PC-3 (cell line): Measurements from ENCODE around the gene FSD1L. TPM values are rescaled to one million over a fixed set of nuclear protein-coding genes. Genes with fewer than 3 reads are reported as not detected.

Source experiments
- ATAC-seq: fragments of 200-7000 bp; cut with Tn5 transposase; 2 replicates; pipeline ENCODE4 v1.9.1; 2020; ENCODE audit warnings: mild to moderate bottlenecking, moderate library complexity
- BruUV-seq: library from RNA; stranded (reverse); fragments of 400-500 nt; replicated peaks from 2 replicates; lab custom pipeline; 2021; lab: Mats Ljungman, UMichigan
- CTCF ChIA-PET: fragments of 300-600 bp; sonication (Branson Sonifier 250); formaldehyde crosslinking; loops from one replicate; lab custom pipeline; 2022; ENCODE audit warnings: antibody characterized with exemption; lab: Charles Lee
- POLR2A ChIA-PET: fragments of 300-600 bp; sonication (Branson Sonifier 250); formaldehyde crosslinking; loops from one replicate; lab custom pipeline; 2022; ENCODE audit warnings: antibody characterized with exemption; ENCODE audit not compliant: unreplicated experiment; lab: Charles Lee
- DNase-seq: peaks from one replicate; pipeline ENCODE4 v3.0.0-alpha.2; 2015
- H2AFZ ChIP-seq: fragments of 300-600 bp; sonication (generic); 2 replicates; pipeline ENCODE4 v1.6.0; 2016; ENCODE audit warnings: antibody characterized with exemption, low read length
- H3F3A ChIP-seq: fragments of 300-600 bp; sonication (generic); one replicate; pipeline ENCODE4 v1.6.0; 2017; ENCODE audit warnings: antibody characterized with exemption, low read length, control low read depth, mild to moderate bottlenecking; ENCODE audit not compliant: unreplicated experiment
- H3K27ac ChIP-seq: fragments of 300-600 bp; sonication (generic); 2 replicates; pipeline ENCODE4 v1.5.1; 2016; ENCODE audit warnings: mild to moderate bottlenecking, low read length
- H3K27me3 ChIP-seq: fragments of 300-600 bp; sonication (generic); 2 replicates; pipeline ENCODE4 v1.6.1; 2016; ENCODE audit warnings: low read length, mixed read lengths
- H3K36me3 ChIP-seq: fragments of 300-600 bp; sonication (generic); 2 replicates; pipeline ENCODE4 v1.6.1; 2016; ENCODE audit warnings: low read depth, mixed run types, low read length, mixed read lengths
- H3K4me1 ChIP-seq: fragments of 300-600 bp; sonication (generic); 2 replicates; pipeline ENCODE4 v1.5.1; 2016; ENCODE audit warnings: low read length; ENCODE audit not compliant: insufficient read depth
- H3K4me2 ChIP-seq: fragments of 300-600 bp; sonication (generic); 2 replicates; pipeline ENCODE4 v1.6.0; 2016; ENCODE audit warnings: low read length
- H3K4me3 ChIP-seq: fragments of 300-600 bp; sonication (generic); 2 replicates; pipeline ENCODE4 v1.5.1; 2016; ENCODE audit warnings: mild to moderate bottlenecking, low read length, mixed read lengths
- H3K79me2 ChIP-seq: fragments of 300-600 bp; sonication (generic); 2 replicates; pipeline ENCODE4 v1.6.1; 2017; ENCODE audit warnings: low read length, mixed read lengths
- H3K9ac ChIP-seq: fragments of 300-600 bp; sonication (generic); 2 replicates; pipeline ENCODE4 v1.6.0; 2016; ENCODE audit warnings: mild to moderate bottlenecking, low read length
- H3K9me2 ChIP-seq: fragments of 300-600 bp; sonication (generic); replicated peaks from 2 replicates; pipeline ENCODE4 v1.6.1; 2016; ENCODE audit warnings: mixed run types, low read length, mixed read lengths
- H3K9me3 ChIP-seq: fragments of 300-600 bp; sonication (generic); 2 replicates; pipeline ENCODE4 v1.6.1; 2016; ENCODE audit warnings: low read length, mixed read lengths
- H4K20me1 ChIP-seq: fragments of 300-600 bp; sonication (generic); 2 replicates; pipeline ENCODE4 v1.6.1; 2016; ENCODE audit warnings: low read length, mixed read lengths
- EZH2 ChIP-seq: fragments of 300-600 bp; sonication (generic); IDR thresholded peaks from one replicate; pipeline ENCODE4 v1.6.1; 2017; ENCODE audit warnings: antibody characterized with exemption, mild to moderate bottlenecking, low read length; ENCODE audit not compliant: unreplicated experiment
- EZH2phosphoT487 ChIP-seq: fragments of 300-600 bp; sonication (generic); IDR thresholded peaks from 2 replicates; pipeline ENCODE4 v1.6.1; 2018; ENCODE audit warnings: mild to moderate bottlenecking, antibody characterized with exemption, low read length, borderline replicate concordance
- intact Hi-C: fragments of 100-400 bp; cut with micrococcal nuclease; formaldehyde crosslinking; loops from 2 replicates; pipeline ENCODE4 v1.9.0; 2023
- total RNA-seq: library from RNA; depleted of rRNA; stranded (reverse); fragments of >200 nt; gene quantifications from 2 replicates; pipeline ENCODE4 v1.2.3, GENCODE V29; 2014
- TF ChIP-seq, protein P1 (sequence below): fragments of 300-600 bp; sonication (generic); conservative IDR thresholded peaks from 2 replicates; pipeline ENCODE4 v1.5.1; 2017; ENCODE audit warnings: antibody characterized with exemption, low read depth, mild to moderate bottlenecking, low read length

Gene FSD1L
- total RNA-seq, 1 experiment from 2014 or later, result 1.7 TPM

DNA sequence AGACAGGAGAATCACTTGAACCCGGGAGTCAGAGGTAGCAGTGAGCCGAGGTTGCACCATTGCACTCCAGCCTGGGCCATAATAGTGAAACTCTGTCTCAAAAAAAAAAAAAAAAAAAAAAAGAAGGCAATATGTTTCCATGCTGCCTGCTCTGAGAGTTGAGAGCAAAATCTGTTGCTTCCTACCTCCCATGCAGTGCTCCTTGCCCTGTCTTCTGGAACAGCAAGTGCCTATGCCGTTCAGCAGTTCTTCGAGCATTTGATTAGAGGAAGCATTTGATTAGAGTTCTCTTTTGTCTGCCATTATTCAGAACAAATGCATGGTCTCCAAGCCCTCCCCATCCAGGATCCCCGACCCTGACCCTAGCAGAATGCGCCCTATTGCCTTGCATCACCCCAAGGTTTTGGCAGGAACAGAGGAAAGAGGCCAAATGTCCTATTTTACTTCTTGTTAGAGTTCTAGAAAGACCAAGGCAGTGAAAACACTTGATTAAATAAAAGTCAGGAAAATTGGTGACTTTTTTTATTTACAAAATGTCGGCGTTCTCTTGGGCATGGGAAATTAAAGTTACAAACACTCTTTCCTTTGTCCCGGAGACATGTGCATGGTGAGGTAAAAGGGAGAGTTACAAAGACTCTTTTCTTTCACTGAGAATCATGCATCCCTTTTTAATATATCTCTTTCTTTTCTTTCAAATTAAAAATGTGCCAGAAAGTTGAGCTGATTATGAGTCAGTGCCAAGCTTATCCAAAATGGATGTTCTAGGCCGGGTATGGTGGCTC is 27.8 kb upstream of the FSD1L start:
- no peaks in the 10 kb centered on the region for H3F3A ChIP-seq
- no TSS peak for BruUV-seq

DNA sequence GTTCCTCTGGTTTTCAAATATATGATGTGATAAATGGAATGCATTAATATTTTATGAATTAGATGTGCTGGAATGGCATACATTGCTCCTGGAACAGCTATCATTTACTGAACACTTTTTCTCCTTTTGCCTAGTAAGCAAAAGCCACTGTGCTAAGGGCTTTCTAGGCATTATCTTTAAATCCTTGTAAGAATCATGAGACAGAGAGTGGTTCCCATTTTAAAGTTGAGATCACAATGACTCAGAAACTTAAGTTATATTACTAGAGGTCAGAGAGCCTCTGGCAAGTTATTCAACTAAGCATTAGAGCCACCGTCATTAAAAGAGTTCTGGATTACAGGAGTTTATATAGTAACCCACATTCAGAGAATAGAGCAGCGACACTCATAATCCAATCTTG is 26.7 kb upstream of the FSD1L start:
- ChIA-PET POLR2A (no interaction called here), CTCF (no interaction called here)
- TF ChIP-seq, protein P1, sequence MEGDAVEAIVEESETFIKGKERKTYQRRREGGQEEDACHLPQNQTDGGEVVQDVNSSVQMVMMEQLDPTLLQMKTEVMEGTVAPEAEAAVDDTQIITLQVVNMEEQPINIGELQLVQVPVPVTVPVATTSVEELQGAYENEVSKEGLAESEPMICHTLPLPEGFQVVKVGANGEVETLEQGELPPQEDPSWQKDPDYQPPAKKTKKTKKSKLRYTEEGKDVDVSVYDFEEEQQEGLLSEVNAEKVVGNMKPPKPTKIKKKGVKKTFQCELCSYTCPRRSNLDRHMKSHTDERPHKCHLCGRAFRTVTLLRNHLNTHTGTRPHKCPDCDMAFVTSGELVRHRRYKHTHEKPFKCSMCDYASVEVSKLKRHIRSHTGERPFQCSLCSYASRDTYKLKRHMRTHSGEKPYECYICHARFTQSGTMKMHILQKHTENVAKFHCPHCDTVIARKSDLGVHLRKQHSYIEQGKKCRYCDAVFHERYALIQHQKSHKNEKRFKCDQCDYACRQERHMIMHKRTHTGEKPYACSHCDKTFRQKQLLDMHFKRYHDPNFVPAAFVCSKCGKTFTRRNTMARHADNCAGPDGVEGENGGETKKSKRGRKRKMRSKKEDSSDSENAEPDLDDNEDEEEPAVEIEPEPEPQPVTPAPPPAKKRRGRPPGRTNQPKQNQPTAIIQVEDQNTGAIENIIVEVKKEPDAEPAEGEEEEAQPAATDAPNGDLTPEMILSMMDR, result no peak
- TF ChIP-seq EZH2, result no peak
- no peak for TF ChIP-seq EZH2phosphoT487
- Histone ChIP-seq H3K4me1 (no peaks in the 10 kb centered on the region), H2AFZ (no peak overlapping the region), H3K9me3 (no peaks in the 10 kb centered on the region), H3K4me2 (no peak overlapping the region), H3F3A (no peaks in the 10 kb centered on the region), H3K27me3 (no peaks in the 10 kb centered on the region), H4K20me1 (no peaks in the 10 kb centered on the region), H3K4me3 (no peak overlapping the region), H3K79me2 (no peaks in the 10 kb centered on the region), H3K9me2 (no peaks in the 10 kb centered on the region), H3K36me3 (no peaks in the 10 kb centered on the region), H3K27ac (no peak overlapping the region), H3K9ac (no peak overlapping the region)
- ATAC-seq (no peak), DNase-seq (no peak)
- intact Hi-C loops, result loop anchor here (10.0 kb wide), 1 partner anchor 134 kb away; the partner anchor contains the start of gene FKTN
- BruUV-seq, result no TSS peak

More for the DNA sequence above, 27.8 kb upstream of the FSD1L start:
- intact Hi-C loops, result loop anchor here (10.0 kb wide), 1 partner anchor 135 kb away; the partner anchor contains the start of gene FKTN
- CTCF ChIA-PET, result interaction anchor here (0.6 kb wide), 1 partner anchor 259 kb away, joined by 3 read pairs; no protein-coding TSS in a partner anchor
- no peak overlapping the region for H3K4me2 ChIP-seq
- 0 out of 2 replicates have a peak, but pooled peaks cover 4% of the 10 kb centered on the region for H3K4me1 ChIP-seq
- no peaks in the 10 kb centered on the region for H3K27me3 ChIP-seq
- no peaks in the 10 kb centered on the region for H3K9me2 ChIP-seq
- H3K79me2 ChIP-seq, result no peaks in the 10 kb centered on the region
- H3K27ac ChIP-seq, result no peak overlapping the region
- no peak overlapping the region for H3K4me3 ChIP-seq
- no peak for DNase-seq
- no peaks in the 10 kb centered on the region for H3K9me3 ChIP-seq
- no peak overlapping the region for H3K9ac ChIP-seq
- POLR2A ChIA-PET, result no interaction called here
- TF ChIP-seq EZH2, result no peak
- TF ChIP-seq EZH2phosphoT487, result no peak
- TF ChIP-seq, protein P1, result no peak
- no peak for ATAC-seq
- no peaks in the 10 kb centered on the region for H3K36me3 ChIP-seq
- no peaks in the 10 kb centered on the region for H4K20me1 ChIP-seq
- H2AFZ ChIP-seq, result no peak overlapping the region

DNA sequence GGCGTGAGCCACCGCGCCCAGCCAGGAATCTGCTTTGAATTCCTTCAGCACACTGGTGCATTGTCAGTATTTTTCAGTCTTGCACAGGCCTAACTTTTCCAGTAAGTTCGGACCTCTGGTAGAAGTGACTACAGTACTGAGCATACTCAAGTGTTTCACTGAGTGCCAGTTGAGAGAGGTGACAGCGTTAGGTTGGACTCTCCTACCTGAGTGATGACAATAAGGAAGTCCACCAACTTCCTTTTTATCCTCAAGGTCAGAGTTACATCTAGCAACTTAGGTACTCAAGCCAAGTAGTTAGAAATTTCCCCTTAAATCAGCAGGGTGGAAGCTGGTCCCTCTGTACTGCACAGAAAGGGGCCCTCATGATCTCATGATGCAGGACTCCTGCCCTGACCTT is 26.0 kb upstream of the FSD1L start:
- H4K20me1 ChIP-seq, result no peaks in the 10 kb centered on the region
- no peak overlapping the region for H3K9ac ChIP-seq
- no peaks in the 10 kb centered on the region for H3K9me2 ChIP-seq
- H3K36me3 ChIP-seq, result no peaks in the 10 kb centered on the region
- no peaks in the 10 kb centered on the region for H3K4me1 ChIP-seq
- BruUV-seq, result no TSS peak
- no peaks in the 10 kb centered on the region for H3K27me3 ChIP-seq
- no peak for TF ChIP-seq EZH2
- H3K9me3 ChIP-seq, result no peaks in the 10 kb centered on the region
- ChIA-PET POLR2A (no interaction called here), CTCF (no interaction called here)
- ATAC-seq (no peak), DNase-seq (no peak)
- no peak overlapping the region for H2AFZ ChIP-seq
- H3K27ac ChIP-seq, result no peak overlapping the region
- no peaks in the 10 kb centered on the region for H3F3A ChIP-seq
- intact Hi-C loops, result loop anchor here (10.0 kb wide), 1 partner anchor 133 kb away; the partner anchor contains the start of gene FKTN
- no peak overlapping the region for H3K4me3 ChIP-seq
- H3K79me2 ChIP-seq, result no peaks in the 10 kb centered on the region
- no peak overlapping the region for H3K4me2 ChIP-seq
